GM10248 (cell line): Measurements from ENCODE around the gene FHOD3.

Source experiments
- CTCF ChIA-PET: fragments of 300-600 bp; sonication (Branson Sonifier 250); formaldehyde crosslinking; extraction: SDS; loops from one replicate; lab custom pipeline; 2021; ENCODE audit warnings: antibody characterized with exemption; lab: Yijun Ruan, JAX
- POLR2A ChIA-PET: fragments of 350-650 bp; sonication (Branson Sonifier 250); formaldehyde crosslinking; extraction: SDS; loops from one replicate; lab custom pipeline; 2020; ENCODE audit warnings: antibody characterized with exemption; lab: Yijun Ruan, JAX
- DNase-seq: peaks from one replicate; pipeline ENCODE4 v3.0.0; 2012; ENCODE audit errors: extremely low spot score
- TF ChIP-seq, protein P1 (sequence below): IDR thresholded peaks from 2 replicates; pipeline ENCODE4 v1.5.1; 2012; ENCODE audit warnings: mild to moderate bottlenecking, low read depth; ENCODE audit errors: extremely low read depth, missing control alignments, control extremely low read depth

Gene FHOD3

GRCh38 chr18:36673452-36673851 is 375.9 kb downstream of the FHOD3 start:
- ChIA-PET POLR2A (no interaction called here), CTCF (interaction anchor here (3.1 kb wide), 1 partner anchor 15 kb away, joined by 14 read pairs; no protein-coding TSS in a partner anchor)
- no peak for DNase-seq
- TF ChIP-seq, protein P1, sequence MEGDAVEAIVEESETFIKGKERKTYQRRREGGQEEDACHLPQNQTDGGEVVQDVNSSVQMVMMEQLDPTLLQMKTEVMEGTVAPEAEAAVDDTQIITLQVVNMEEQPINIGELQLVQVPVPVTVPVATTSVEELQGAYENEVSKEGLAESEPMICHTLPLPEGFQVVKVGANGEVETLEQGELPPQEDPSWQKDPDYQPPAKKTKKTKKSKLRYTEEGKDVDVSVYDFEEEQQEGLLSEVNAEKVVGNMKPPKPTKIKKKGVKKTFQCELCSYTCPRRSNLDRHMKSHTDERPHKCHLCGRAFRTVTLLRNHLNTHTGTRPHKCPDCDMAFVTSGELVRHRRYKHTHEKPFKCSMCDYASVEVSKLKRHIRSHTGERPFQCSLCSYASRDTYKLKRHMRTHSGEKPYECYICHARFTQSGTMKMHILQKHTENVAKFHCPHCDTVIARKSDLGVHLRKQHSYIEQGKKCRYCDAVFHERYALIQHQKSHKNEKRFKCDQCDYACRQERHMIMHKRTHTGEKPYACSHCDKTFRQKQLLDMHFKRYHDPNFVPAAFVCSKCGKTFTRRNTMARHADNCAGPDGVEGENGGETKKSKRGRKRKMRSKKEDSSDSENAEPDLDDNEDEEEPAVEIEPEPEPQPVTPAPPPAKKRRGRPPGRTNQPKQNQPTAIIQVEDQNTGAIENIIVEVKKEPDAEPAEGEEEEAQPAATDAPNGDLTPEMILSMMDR, result no peak

DNA sequence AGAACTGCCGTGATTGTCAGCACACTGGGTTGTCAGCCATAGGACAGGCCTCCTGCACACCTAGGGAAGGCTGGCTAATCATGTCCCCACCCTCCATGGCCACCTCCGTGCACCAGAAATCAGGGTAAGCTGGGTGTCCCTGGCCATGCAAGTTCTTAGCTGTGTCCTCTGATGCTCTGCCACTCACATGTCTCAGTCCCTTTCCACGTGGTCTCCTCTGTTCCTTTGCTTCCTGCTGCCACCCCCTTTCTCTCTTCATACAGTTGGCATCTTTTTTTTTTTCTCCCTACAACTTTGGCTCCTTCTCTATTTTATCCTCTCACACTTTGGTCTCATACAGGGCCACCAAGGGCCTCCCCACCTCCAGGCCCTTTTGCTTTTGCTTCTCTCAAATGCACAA is 377.6 kb downstream of the FHOD3 start:
- POLR2A ChIA-PET, result no interaction called here
- DNase-seq, result no peak
- TF ChIP-seq, protein P1, result no peak
- CTCF ChIA-PET, result interaction anchor here (3.1 kb wide), 1 partner anchor 13 kb away, joined by 14 read pairs; no protein-coding TSS in a partner anchor

GRCh38 chr18:36675542-36675941 is 378.0 kb downstream of the FHOD3 start:
- POLR2A ChIA-PET, result no interaction called here
- CTCF ChIA-PET, result interaction anchor here (3.1 kb wide), 1 partner anchor 13 kb away, joined by 14 read pairs; no protein-coding TSS in a partner anchor
- no peak for DNase-seq
- TF ChIP-seq, protein P1, result no peak

DNA sequence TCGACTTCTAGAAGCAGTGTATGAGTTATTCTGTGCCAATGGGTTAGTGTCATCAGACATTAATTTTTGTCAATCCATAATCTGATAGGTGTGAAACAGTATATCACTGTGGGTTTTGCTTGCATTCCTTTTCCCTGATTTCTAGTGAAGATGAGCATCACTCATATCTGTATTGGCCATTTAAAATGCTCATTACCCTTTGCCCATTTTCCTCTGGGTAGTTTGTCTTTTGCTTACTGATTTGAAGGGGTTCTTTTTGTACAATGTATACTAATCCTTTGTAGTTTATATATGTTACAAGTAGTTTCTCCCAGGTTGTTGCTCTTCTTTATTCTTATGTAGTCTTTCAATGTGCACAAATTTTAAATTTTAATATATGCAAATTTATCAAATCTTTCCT is 379.1 kb downstream of the FHOD3 start:
- ChIA-PET POLR2A (no interaction called here), CTCF (interaction anchor here (1.5 kb wide), 1 partner anchor 10 kb away, joined by 3 read pairs; no protein-coding TSS in a partner anchor)
- TF ChIP-seq, protein P1, result no peak
- DNase-seq, result no peak

DNA sequence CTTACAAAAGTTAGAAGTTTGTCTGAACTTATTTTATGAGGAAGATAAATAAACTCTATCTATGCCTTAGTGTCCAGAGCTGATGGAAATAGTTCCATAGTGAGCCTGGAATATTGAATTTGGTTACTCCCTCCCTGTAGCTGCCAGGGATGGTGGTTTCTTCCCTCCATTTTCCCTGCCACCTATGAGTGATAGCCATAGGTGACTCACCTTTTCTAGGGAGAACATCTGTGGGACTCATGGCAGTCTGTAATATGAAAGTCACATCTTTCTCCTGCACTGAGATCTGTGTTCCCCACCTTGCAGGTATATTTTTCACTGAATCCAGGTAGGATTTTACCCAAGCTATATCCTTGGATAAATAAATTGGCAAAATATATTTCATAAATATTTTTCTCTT is 382.5 kb downstream of the FHOD3 start:
- ChIA-PET CTCF (interaction anchor here (0.8 to 1.9 kb wide), 4 partner anchors 8 to 132 kb away, joined by 3 to 15 read pairs (median 3); no protein-coding TSS in a partner anchor), POLR2A (no interaction called here)
- no peak for DNase-seq
- TF ChIP-seq, protein P1, result no peak

DNA sequence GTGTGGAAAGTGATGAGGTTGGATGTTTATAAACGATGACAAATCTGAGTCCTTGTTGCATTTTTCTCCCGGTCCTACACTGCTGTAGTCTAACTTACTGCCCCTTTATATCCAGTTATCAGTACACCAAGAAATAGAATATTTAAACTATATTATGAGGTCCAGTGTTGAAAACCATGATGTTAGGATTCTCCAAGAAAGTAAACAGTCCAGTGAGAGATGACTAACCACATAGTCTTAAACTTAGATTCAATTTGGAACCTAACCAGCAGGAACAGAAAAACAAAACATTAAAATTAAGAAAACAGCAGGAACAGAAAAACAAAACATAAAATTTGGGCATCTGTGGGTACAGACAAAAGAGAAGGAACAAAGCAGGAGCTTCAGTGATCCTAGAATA is 388.1 kb downstream of the FHOD3 start:
- no peak for DNase-seq
- TF ChIP-seq, protein P1, result no peak
- CTCF ChIA-PET, result interaction anchor here (1.1 to 3.3 kb wide), 6 partner anchors 8 to 126 kb away, joined by 3 to 37 read pairs (median 3); no protein-coding TSS in a partner anchor
- POLR2A ChIA-PET, result no interaction called here
